ENCODE results near the gene P4HA2. TPM values are rescaled to one million over a fixed set of nuclear protein-coding genes. Genes with fewer than 3 reads are reported as not detected.

Gene P4HA2
- total and polyA plus RNA-seq, 10 donors = 2.7 to 38.1 (median 12.9) TPM

DNA sequence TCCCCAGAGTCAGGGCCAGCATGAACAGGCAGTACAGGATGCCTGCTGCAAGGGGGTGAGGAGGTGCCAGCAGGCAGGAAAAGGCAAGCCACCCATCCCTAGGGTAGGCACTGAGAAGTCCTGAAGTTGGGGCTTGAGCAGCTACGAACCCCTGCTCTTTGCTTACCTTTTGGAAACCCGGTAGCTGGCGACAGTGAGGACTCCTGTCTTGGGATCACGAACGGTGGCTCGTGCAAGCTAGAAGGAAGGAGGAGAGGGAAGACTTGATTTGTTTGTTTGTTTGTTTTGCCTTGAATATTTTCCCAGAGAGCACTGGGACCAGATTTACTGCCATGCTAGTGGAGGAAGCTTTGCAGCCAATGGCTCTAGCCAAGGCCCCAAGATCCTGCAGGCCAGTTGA, 23.7 kb downstream of the P4HA2 start:
- peaks cover 0 to 49% (median 0%) of the 10 kb centered on the region in 6 donors for H3K36me3 ChIP-seq
- TF ChIP-seq POLR2AphosphoS5 (IDR thresholded peaks at IDR 0.05) (no peak), POLR2A (IDR thresholded peaks at IDR 0.05) (no peak)
- TF ChIP-seq, protein P1, sequence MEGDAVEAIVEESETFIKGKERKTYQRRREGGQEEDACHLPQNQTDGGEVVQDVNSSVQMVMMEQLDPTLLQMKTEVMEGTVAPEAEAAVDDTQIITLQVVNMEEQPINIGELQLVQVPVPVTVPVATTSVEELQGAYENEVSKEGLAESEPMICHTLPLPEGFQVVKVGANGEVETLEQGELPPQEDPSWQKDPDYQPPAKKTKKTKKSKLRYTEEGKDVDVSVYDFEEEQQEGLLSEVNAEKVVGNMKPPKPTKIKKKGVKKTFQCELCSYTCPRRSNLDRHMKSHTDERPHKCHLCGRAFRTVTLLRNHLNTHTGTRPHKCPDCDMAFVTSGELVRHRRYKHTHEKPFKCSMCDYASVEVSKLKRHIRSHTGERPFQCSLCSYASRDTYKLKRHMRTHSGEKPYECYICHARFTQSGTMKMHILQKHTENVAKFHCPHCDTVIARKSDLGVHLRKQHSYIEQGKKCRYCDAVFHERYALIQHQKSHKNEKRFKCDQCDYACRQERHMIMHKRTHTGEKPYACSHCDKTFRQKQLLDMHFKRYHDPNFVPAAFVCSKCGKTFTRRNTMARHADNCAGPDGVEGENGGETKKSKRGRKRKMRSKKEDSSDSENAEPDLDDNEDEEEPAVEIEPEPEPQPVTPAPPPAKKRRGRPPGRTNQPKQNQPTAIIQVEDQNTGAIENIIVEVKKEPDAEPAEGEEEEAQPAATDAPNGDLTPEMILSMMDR (IDR thresholded peaks at IDR 0.05 in 8 of 11, conservative IDR thresholded peaks at IDR 0.05 in 3 of 11) = no peak
- H3K4me1 ChIP-seq = no peaks in the 10 kb centered on the region
- H3K27me3 ChIP-seq (replicated peaks in 1 of 7) = no peaks in the 10 kb centered on the region
- WGBS, 5 donors = 93 to 99% (median 95%) methylated on average over 6 of the region's 6 CpGs
- H3K9me3 ChIP-seq = no peaks in the 10 kb centered on the region
- DNase-seq = no peak
- no peak overlapping the region for H3K4me3 ChIP-seq
- intact Hi-C loops (cut with DNase I; ENCODE audit: low total_unique reads) = no loop called here
- no peak overlapping the region for H3K27ac ChIP-seq

DNA sequence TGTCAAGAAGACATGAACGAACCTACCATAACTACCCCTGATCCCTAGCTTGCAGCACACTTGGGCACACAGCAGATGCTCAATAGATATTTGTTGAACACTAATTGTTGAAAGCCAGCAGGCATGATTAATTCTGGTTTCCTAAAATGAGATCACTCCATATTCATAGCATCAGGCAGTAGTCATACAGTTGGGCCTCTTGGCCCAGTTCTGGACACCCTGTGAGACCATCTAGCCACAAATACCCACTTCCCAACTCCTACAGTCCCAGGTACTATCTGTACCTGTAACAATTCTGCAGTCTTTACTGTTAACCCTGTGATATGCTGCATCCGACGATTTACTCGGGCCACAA, 24.2 kb downstream of the P4HA2 start:
- intact Hi-C loops (cut with DNase I; ENCODE audit: low total_unique reads) = no loop called here

GRCh38 chr5:132202711-132203463, 24.8 kb downstream of the P4HA2 start:
- Histone ChIP-seq H3K4me3 (no peak overlapping the region), H3K4me1 (no peaks in the 10 kb centered on the region), H3K27ac (no peak overlapping the region), H3K9me3 (no peaks in the 10 kb centered on the region), H3K36me3 (peaks cover 0 to 53% (median 0%) of the 10 kb centered on the region in 6 donors), H3K27me3 (replicated peaks in 1 of 7) (no peaks in the 10 kb centered on the region)
- TF ChIP-seq POLR2AphosphoS5 (IDR thresholded peaks at IDR 0.05) = no peak
- TF ChIP-seq POLR2A (IDR thresholded peaks at IDR 0.05) = no peak
- TF ChIP-seq, protein P1 (IDR thresholded peaks at IDR 0.05 in 8 of 11, conservative IDR thresholded peaks at IDR 0.05 in 3 of 11) = no peak
- WGBS, 5 donors = 75 to 90% (median 83%) methylated on average over 2 of the region's 2 CpGs
- intact Hi-C loops (cut with DNase I; ENCODE audit: low total_unique reads) = no loop called here
- DNase-seq = no peak

More for the DNA sequence above, 24.2 kb downstream of the P4HA2 start:
- Histone ChIP-seq H3K27ac (no peak overlapping the region), H3K9me3 (no peaks in the 10 kb centered on the region), H3K4me3 (no peak overlapping the region), H3K4me1 (no peaks in the 10 kb centered on the region), H3K36me3 (peaks cover 0 to 49% (median 0%) of the 10 kb centered on the region in 6 donors), H3K27me3 (replicated peaks in 1 of 7) (no peaks in the 10 kb centered on the region)
- TF ChIP-seq, protein P1 (IDR thresholded peaks at IDR 0.05 in 8 of 11, conservative IDR thresholded peaks at IDR 0.05 in 3 of 11) = no peak
- DNase-seq = no peak
- WGBS, 5 donors = 82 to 96% (median 88%) methylated on average over 4 of the region's 4 CpGs

DNA sequence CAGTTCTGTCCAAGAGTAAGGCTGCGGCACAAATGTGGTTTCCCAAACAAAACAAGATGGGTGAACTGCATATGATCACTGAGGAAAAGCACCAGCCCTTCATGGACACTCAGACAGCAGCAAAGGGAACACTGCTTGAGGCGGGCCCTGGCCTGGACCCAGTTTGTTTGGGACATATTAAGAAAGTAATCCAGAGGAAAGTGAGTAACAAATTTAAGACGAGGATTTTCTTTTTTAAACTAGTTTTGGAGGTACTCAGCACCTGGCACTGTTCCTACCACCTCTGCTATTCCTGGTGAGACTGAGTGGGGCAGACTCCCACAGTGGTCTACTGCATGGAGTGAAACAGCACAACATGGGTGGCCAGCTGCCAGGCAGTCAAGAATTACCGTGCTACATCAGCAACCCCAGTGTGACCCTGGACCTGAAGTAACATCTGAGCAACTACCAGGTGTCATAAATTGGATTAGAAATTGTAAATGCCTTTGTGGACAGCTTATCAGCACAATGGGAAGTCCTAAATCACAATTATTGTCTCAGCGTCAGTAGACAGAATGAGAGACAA, 28.5 kb downstream of the P4HA2 start:
- H3K9me3 ChIP-seq = no peaks in the 10 kb centered on the region
- peaks cover 0 to 62% (median 0%) of the 10 kb centered on the region in 6 donors for H3K36me3 ChIP-seq
- H3K4me1 ChIP-seq = no peaks in the 10 kb centered on the region
- H3K4me3 ChIP-seq = no peak overlapping the region
- intact Hi-C loops (cut with DNase I; ENCODE audit: low total_unique reads) = no loop called here
- no peak overlapping the region for H3K27ac ChIP-seq
- WGBS, 5 donors = 87 to 91% (median 90%) methylated on average over 5 of the region's 5 CpGs
- TF ChIP-seq POLR2AphosphoS5 (IDR thresholded peaks at IDR 0.05) (no peak), POLR2A (IDR thresholded peaks at IDR 0.05) (no peak)
- TF ChIP-seq, protein P1 (IDR thresholded peaks at IDR 0.05 in 8 of 11, conservative IDR thresholded peaks at IDR 0.05 in 3 of 11) = no peak
- no peak for DNase-seq
- no peaks in the 10 kb centered on the region for H3K27me3 ChIP-seq (replicated peaks in 1 of 7)
